NCI-H1092 treated with DMSO at 0.1 percent for 48 hours (cell line): ENCODE results near the gene RACGAP1.

Experiments used
- DNase-seq: peaks from one replicate; lab custom pipeline; 2025; lab: John Stamatoyannopoulos, UW

The RACGAP1 gene

DNA sequence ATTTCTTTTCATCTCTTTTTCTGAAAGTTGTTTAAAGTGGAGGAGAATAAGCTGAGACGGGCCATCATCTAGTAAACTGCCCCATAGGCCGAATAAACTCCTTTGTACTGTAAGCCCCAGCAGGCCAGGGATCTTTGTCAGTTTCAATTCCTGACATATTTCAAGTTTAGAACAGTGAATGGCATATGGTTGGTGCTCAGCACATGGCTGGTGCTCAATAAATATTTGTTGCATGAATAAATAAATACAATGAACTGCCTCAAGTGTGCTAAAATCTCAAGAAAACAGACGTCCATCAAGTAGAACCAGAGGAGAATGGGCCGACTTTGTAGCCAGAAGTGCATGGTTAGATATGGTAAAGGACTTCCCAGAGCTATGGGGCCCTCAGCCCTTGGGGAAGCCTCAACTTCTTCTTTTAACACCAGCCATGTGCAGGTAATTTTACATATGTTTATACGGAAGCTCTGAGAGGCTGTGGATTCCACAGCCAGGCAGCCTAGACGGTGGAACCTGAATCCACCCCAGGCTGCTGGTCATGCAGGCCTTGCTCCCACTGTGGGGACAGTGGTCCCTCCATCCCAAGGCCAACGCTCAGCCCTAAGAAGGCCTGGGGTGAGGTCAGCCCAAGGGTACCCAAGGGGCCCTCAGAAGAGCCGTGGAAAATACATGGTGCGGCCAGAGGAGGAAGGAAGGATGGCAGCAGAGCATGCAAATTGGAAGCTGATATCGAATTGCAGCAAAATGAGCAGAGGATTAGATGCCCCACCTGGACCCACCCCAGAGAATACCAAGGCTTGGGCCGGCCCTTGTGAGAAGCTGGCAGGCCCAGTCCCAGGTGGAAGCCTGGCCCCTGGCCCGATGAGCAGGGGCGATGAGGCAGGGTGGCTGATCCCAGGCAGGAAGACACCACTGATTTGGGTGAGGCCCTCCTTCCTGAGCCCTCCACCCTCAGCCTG lies 83.5 kb downstream of the RACGAP1 start:
- no peak for DNase-seq

DNA sequence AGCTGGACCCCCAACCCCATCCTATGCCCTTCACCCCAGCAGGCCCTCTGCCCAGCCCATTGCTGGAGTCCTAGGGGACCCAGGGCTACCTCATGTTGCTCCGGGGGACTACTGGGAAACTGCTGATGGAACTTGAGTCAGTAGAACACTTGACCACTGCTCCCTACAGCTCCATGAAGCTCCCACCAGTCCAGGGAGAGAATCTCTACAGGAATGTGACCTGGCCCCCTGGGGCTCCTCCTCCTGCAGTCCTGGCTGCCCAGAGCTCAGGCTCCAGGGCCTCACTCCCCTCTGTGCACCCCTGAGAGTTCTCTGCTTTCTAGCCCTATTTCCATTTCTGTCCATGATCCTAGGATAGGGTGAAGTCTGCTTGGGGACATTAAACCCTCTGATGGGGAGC lies 85.6 kb downstream of the RACGAP1 start:
- DNase-seq, result no peak

DNA sequence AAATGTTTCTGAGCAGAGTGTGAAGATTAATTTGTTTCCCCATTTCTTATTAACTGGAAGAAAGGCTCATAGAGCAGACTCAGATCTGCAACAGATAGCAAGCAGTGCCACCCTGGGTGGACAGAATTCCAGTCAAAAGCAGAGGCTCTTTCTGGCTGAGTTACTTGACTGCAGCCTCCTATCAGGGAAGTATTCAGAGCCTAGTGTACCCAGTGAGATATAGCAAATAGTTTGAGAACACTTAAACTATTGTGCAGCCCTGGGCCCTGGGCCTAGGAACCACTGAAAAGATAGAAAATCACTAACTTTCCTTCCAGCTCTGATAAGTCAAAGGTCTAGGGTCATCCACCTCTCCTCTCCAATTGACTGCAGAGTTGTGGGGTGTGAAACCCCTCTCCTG lies 86.0 kb downstream of the RACGAP1 start:
- DNase-seq, result no peak
